Kidney (tissue), 14 donors: ENCODE measurements around the gene SEC61A1. TPM values are rescaled to one million over a fixed set of nuclear protein-coding genes. Genes with fewer than 3 reads are reported as not detected.

Experiments
- DNase-seq, 5 donors: peaks; one replicate each; pipeline ENCODE4 v3.0.0-alpha.2; 2013 to 2020
- FAIRE-seq: peaks from 2 replicates; lab custom pipeline; 2012; peaks lifted over from hg19 to GRCh38; lab: Jason Lieb, UNC
- H3K27ac ChIP-seq, 2 donors: one replicate each; pipeline ENCODE4 v1.7.0; 2013; ENCODE audit warnings: low read depth in 2 of 2, low read length in 2 of 2, inconsistent platforms in 1 of 2
- H3K27me3 ChIP-seq: one replicate; pipeline ENCODE4 v1.7.1; 2013; ENCODE audit warnings: low read length, inconsistent platforms; ENCODE audit not compliant: control insufficient read depth, insufficient read depth
- H3K36me3 ChIP-seq, 3 donors: one replicate each; pipeline versions ENCODE4 v1.7.0 to v1.7.1; 2013; ENCODE audit warnings: low read length in 3 of 3, control low read depth in 1 of 3, inconsistent platforms in 1 of 3; ENCODE audit not compliant: insufficient read depth in 3 of 3, control insufficient read depth in 2 of 3
- H3K4me1 ChIP-seq, 3 donors: one replicate each; pipeline versions ENCODE4 v1.7.0 to v1.7.1; 2013; ENCODE audit warnings: low read length in 3 of 3, inconsistent platforms in 1 of 3, low read depth in 1 of 3; ENCODE audit not compliant: control insufficient read depth in 2 of 3, insufficient read depth in 2 of 3
- H3K4me3 ChIP-seq, 3 donors: one replicate each; pipeline versions ENCODE4 v1.7.0 to v1.8.1; 2013; ENCODE audit warnings: low read length in 3 of 3, control low read depth in 1 of 3, inconsistent platforms in 1 of 3
- H3K9ac ChIP-seq, 3 donors: one replicate each; pipeline versions ENCODE4 v1.7.0 to v1.7.1; 2013; ENCODE audit warnings: low read length in 3 of 3, control low read depth in 1 of 3, inconsistent platforms in 1 of 3
- H3K9me3 ChIP-seq, 3 donors: one replicate each; pipeline versions ENCODE4 v1.7.0 to v1.7.1; 2013; ENCODE audit warnings: low read length in 3 of 3, control low read depth in 1 of 3, inconsistent platforms in 1 of 3; ENCODE audit not compliant: control insufficient read depth in 2 of 3, insufficient read depth in 1 of 3
- CTCF ChIP-seq: IDR thresholded peaks from 3 replicates; pipeline ENCODE4 v1.5.1; 2012; ENCODE audit warnings: mild to moderate bottlenecking, moderate library complexity, borderline replicate concordance; ENCODE audit not compliant: insufficient read depth; ENCODE audit errors: extremely low read depth
- intact Hi-C: fragments of 100-400 bp; cut with DNase I; formaldehyde crosslinking; loops from one replicate; pipeline ENCODE4 v1.11.1; 2022
- polyA plus RNA-seq: library from polyadenylated mRNA; stranded (reverse); fragments of 350-450 nt; fragmentation: Illumina TruSeq; extraction: RNeasy Lipid Tissue Mini Kit (QIAGEN cat#74804); gene quantifications from one replicate; pipeline ENCODE4 v1.2.3, GENCODE V29; 2014; ENCODE audit warnings: low read depth, low replicate concordance; ENCODE audit not compliant: insufficient read depth
- total RNA-seq: library from RNA; stranded (reverse); fragmentation: NEBNext Ultra II Directional; extraction: Animal tissue kit (Norgen Biotek cat#: 25700); gene quantifications from one replicate; pipeline ENCODE4 v1.2.1, GENCODE V29; 2021
- donor health status: control.
- donor health status: control.
- donor health status: control.
- donor health status: control.
- donor health status: control.
- donor health status: DM: yes; HTN: yes; CAD: no.
- donor health status: Normal renal cell carcinoma (clear cell type).

SEC61A1 gene
- total and polyA plus RNA-seq, 2 donors from 2014 or later = 119 to 177 TPM

- no peak for TF ChIP-seq CTCF
- peaks cover 0 to 26% (median 23%) of the 10 kb centered on the region in 3 donors for H3K4me1 ChIP-seq
- H3K9me3 ChIP-seq = no peaks in the 10 kb centered on the region
- FAIRE-seq = no peak
- intact Hi-C loops = no loop called here
- no peak for DNase-seq
- no peak overlapping the region for H3K27ac ChIP-seq
- H3K27me3 ChIP-seq = no peaks in the 10 kb centered on the region
- H3K36me3 ChIP-seq = peaks cover 11 to 44% (median 22%) of the 10 kb centered on the region in 3 donors
- no peak overlapping the region for H3K4me3 ChIP-seq
- H3K9ac ChIP-seq = no peak overlapping the region
These were observed 4.0 kb downstream of the SEC61A1 start for GRCh38 chr3:128056258-128056657.

GRCh38 chr3:128060473-128061381 lies 8.5 kb downstream of the SEC61A1 start:
- Histone ChIP-seq H3K27ac (no peak overlapping the region), H3K27me3 (no peaks in the 10 kb centered on the region), H3K9me3 (no peaks in the 10 kb centered on the region), H3K4me1 (no peaks in the 10 kb centered on the region), H3K9ac (no peak overlapping the region), H3K4me3 (no peak overlapping the region), H3K36me3 (peaks cover 16 to 74% (median 46%) of the 10 kb centered on the region in 3 donors)
- no peak for DNase-seq
- intact Hi-C loops = no loop called here
- TF ChIP-seq CTCF = no peak
- FAIRE-seq = no peak

DNA sequence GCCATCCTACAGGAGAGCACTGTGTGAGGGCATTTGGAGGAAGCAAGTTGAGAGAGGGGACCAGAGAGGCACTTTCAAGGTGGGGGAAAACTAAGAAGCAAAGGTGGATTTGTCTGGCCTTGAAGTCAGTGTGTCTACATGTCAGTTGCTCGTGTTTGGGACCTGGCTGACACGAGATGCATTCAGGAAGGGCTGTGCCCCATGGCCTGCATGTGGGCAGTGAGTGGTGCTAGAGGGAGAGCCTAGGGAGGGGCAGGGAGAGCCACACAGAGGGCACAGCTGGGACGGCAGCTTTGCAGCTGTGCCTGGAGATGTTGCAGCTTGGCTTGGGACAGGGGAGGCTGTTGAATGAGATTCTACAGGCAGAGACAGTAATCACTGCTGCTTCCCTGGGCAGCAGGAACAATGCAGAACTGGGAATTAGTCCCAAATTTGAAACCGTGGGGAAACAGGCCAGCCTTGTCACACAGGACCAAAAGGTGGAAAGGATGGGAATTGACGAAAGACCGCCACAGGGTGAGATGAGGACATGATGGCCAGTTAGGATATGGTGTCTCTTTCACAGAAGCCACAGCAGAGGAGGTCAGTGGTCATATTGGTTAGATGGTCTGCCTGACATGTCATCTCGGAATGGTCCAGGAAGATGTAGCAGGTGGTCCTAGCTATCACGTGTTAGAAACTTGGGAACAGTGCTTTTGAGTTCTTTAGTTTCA lies 10.0 kb downstream of the SEC61A1 start:
- H3K27me3 ChIP-seq = no peaks in the 10 kb centered on the region
- H3K4me3 ChIP-seq = no peak overlapping the region
- H3K27ac ChIP-seq = no peak overlapping the region
- no peaks in the 10 kb centered on the region for H3K4me1 ChIP-seq
- intact Hi-C loops = no loop called here
- no peak overlapping the region for H3K9ac ChIP-seq
- peaks cover 14 to 80% (median 54%) of the 10 kb centered on the region in 3 donors for H3K36me3 ChIP-seq
- DNase-seq = no peak
- H3K9me3 ChIP-seq = no peaks in the 10 kb centered on the region
- TF ChIP-seq CTCF = no peak
- FAIRE-seq = no peak
